ENCODE results near the gene CYGB. TPM values are rescaled to one million over a fixed set of nuclear protein-coding genes. Genes with fewer than 3 reads are reported as not detected.

Gene CYGB
- total and polyA plus RNA-seq, 10 of the 15 experiments (the other 5 are each of a cell fraction or from before 2014, with no cell fraction given): 0.34 TPM; not detected in 9

GRCh38 chr17:76501018-76501826 is 36.3 kb downstream of the CYGB start, which contains the start of gene RHBDF2 (continued):
- TF ChIP-seq SIN3A (IDR thresholded peaks at IDR 0.05; ENCODE audit: low read depth, low read length): peak; percentile 58; the same call in 1 of the 2 replicates
- TF ChIP-seq NBN (IDR thresholded peaks at IDR 0.05): peak; percentile 74
- TF ChIP-seq HDAC6 (IDR thresholded peaks at IDR 0.05; ENCODE audit: unreplicated experiment): no peak
- peak in 1 of 2 experiments; percentile 53; a peak in 2 of 3 replicates for TF ChIP-seq EGR1 (IDR thresholded peaks at IDR 0.05; ENCODE audit: borderline replicate concordance in 1 of 2, low read depth in 2 of 2, low read length in 2 of 2)
- TF ChIP-seq RELB (IDR thresholded peaks at IDR 0.05; ENCODE audit: low read depth): peak; percentile 14; the same call in 1 of the 2 replicates
- peak; percentile 99 for TF ChIP-seq HDGF (IDR thresholded peaks at IDR 0.05)
- TF ChIP-seq SREBF1 (IDR thresholded peaks at IDR 0.05; ENCODE audit: low read length): no peak
- no peak for TF ChIP-seq EED (IDR thresholded peaks at IDR 0.05; ENCODE audit: low read depth)
- 0 out of 2 replicates have a peak, but pooled peaks have one; percentile 22 for TF ChIP-seq TAF1 (IDR thresholded peaks at IDR 0.05; ENCODE audit: borderline replicate concordance, low read depth, low read length)
- no peak for TF ChIP-seq EZH2 (IDR thresholded peaks at IDR 0.05; ENCODE audit: borderline replicate concordance, control insufficient read depth, low read depth, low read length)
- TF ChIP-seq BRCA1 (IDR thresholded peaks at IDR 0.05; ENCODE audit: low read depth, low read length): no peak
- TF ChIP-seq PRDM15 (CRISPR knock-in tag; IDR thresholded peaks at IDR 0.05): no peak
- no peak for TF ChIP-seq MTA2 (IDR thresholded peaks at IDR 0.05; ENCODE audit: low read depth)
- TF ChIP-seq PKNOX1 (IDR thresholded peaks at IDR 0.05): no peak
- 0 out of 2 replicates have a peak, but pooled peaks have one; percentile 24 for TF ChIP-seq POLR2AphosphoS2 (IDR thresholded peaks at IDR 0.05; ENCODE audit: low read depth, low read length)
- TF ChIP-seq ZNF217 (IDR thresholded peaks at IDR 0.05): no peak
- peak; percentile 58; the same call in 1 of the 2 replicates for TF ChIP-seq NR2F1 (conservative IDR thresholded peaks at IDR 0.05)
- no peak for TF ChIP-seq SP1 (IDR thresholded peaks at IDR 0.05; ENCODE audit: low read depth, low read length)
- TF ChIP-seq IRF5 (IDR thresholded peaks at IDR 0.05; ENCODE audit: borderline replicate concordance): no peak
- peak; percentile 69; the same call in 1 of the 2 replicates for TF ChIP-seq MXI1 (IDR thresholded peaks at IDR 0.05; ENCODE audit: low read depth, low read length)
- TF ChIP-seq HSF1 (IDR thresholded peaks at IDR 0.05; ENCODE audit: low read depth, low read length): no peak
